HG03354 (cell line): ENCODE results near the gene BCAS3.
"Not testable (repeated sequence)": the region's sequence is repeated elsewhere in the genome, so short reads cannot be mapped to it uniquely, and the experiment has no call there.

ENCODE experiments used
- ATAC-seq: cut with Tn5 transposase; IDR thresholded peaks from one replicate; pipeline ENCODE4 v1.9.1; 2021; ENCODE audit warnings: mild to moderate bottlenecking; ENCODE audit not compliant: unreplicated experiment, poor library complexity, severe bottlenecking

Gene BCAS3

GRCh38 chr17:61352781-61353491 is 675.3 kb downstream of the BCAS3 start:
- ATAC-seq = no peak

- ATAC-seq = no peak
Measured at GRCh38 chr17:61353615-61354014, 676.0 kb downstream of the BCAS3 start.

GRCh38 chr17:61354895-61355874 is 677.5 kb downstream of the BCAS3 start:
- no peak for ATAC-seq

DNA sequence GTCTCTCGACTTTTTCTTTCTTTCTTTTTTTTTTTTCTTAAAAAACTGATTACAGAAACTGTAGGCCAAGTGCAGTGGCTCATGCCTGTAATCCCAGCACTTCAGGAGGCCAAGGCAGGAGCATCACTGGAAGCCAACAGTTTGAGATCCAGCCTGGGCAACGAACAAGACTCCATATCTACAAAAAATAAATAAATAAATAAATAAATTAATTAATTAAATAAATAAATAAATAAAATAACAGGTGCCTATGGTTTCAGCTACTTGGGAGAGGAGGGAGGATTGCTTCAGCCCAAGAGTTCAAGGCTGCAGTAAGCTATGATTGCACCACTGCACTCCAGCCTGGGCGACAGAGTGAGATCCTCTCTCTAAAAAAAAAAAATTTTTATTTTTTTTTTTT is 679.4 kb downstream of the BCAS3 start:
- ATAC-seq = not testable (repeated sequence)

GRCh38 chr17:61359513-61359912 is 681.9 kb downstream of the BCAS3 start:
- not testable (repeated sequence) for ATAC-seq

DNA sequence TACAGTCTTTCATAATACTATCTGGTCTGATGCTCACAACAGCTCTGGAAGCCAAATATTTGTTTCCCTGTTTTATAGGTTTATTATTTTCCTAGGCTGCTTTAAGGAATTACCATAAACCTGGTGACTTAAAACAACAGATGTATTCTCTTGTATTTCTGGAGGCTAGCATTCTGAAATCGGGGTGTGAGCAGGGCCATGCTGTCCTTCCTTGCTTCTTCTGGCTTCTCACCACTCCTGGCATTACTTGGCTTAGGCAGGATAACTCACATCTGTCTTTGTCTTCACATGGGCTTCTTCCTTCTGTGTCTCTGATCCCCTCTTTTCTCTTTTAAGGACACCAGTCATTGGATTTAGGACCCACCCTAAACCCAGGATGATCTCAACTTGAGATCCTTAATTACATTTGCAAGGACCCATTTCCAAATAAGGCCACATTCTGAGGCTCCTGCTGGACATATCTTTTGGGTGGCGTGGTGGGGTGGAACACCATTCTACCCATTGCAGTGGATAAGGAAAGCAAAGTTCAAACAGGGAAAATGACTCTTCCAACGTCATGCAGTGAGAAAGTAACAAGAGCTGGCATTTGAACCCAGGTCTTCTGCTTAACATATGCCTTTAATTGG is 682.8 kb downstream of the BCAS3 start:
- ATAC-seq = no peak

DNA sequence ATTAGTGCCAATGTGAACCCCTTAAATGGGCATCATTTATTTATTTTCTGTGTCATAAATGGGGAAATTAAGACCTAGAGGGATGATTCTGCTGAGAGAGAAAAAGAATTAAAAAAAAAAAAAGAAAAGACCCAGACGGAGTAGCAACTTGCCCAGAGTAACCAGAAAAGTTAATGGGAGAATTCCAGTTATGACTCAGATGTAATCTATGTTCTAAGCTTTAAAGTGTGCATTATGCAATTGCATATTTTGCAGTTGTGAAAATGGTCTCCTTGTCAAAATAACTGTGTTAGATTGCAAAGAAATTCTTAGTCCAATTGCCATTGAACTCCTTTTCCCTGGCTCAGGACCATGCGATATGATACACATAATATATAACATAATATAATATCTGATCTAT is 683.4 kb downstream of the BCAS3 start:
- ATAC-seq = no peak

DNA sequence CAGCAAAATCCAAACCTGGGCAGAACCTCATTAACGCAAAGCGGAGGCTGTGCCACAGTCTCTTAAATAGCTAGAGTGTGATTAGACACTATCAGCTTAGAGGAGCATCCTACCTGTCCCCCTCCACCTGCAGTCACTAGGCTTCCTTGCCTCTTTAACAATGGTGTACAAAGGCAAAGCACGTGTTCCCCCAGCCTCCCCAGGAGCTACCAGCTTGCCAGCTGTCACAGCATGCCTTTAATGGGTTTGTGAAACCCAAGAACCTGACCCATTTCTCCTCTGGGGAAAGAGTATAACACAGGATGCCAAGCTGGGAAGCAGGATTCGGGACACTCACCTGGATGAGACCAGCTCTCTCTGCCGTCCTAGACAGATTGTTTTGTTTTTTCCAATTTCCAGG is 684.7 kb downstream of the BCAS3 start:
- ATAC-seq = no peak

DNA sequence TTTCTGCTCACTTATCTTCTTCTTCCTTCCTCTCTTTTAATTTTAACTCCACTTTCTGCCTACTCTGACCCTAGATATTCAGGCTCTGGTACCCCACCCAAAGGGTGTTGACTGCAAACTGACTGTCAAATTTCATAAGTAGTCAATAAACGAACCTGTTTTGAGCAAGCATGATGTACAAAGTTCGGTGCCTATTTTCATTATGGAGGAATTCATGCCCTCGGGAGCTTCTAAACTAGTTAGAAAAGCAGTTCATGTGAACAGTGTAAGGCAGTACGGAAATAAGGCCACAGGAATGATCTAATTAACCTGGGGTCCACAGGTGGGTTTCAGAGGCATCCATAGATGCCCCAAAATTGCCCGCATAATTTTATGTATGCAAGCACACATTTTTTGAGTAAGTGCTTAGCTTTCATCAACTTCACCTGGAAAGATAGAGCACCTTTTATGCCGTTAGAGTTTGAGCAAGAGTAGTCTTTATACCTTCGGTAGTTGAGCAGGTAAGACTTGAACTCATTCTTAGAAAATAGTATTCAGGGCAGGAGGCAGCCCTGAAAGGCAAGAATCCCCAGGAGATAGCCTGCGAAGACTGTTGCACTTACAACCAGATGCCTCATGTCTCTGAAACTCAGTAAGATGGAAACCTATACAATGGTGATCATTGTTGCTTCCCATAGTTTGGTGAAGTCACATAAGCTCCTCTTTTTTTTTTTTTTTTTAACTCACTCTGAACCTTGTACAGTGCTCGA is 685.4 kb downstream of the BCAS3 start:
- no peak for ATAC-seq

DNA sequence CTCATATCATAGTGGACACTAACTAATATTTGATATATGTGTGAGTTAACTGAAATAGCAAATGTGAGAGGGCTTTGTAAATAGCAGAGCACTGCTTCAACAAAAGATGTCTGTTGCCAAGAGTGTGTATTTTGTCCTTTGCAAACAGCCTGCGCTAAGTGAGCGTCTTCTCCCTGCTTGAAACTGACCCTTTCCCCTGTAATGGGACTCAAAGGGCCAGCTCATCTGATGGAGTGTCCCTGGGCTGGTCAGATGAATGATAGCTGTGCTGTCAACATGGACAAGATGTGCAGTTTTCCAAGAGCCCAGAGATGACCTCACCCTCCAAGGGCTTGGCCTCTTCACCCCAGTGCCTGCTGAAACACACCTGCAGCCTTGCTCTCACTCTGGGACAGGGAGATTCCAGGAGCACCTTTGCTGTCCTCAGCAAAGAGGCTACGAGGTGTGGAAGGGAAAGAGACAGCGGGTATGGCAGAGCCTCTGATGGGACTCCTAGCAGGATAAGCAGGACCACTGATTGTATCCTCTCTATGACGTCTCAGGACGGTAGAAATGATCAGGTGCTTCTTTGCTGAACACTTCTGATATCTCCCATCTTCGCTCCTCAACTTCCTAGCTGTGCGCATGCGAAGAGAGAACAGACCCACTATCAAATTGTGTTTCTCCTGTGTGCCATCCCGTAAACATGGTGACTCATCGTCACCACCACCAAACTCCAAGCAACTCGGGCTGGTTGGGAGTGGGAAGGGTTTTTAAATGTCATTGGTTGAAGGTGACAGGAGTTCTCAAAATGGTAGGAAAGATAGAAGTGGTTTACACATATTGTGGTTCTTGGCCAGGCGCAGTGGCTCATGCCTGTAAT is 686.2 kb downstream of the BCAS3 start:
- ATAC-seq = no peak

DNA sequence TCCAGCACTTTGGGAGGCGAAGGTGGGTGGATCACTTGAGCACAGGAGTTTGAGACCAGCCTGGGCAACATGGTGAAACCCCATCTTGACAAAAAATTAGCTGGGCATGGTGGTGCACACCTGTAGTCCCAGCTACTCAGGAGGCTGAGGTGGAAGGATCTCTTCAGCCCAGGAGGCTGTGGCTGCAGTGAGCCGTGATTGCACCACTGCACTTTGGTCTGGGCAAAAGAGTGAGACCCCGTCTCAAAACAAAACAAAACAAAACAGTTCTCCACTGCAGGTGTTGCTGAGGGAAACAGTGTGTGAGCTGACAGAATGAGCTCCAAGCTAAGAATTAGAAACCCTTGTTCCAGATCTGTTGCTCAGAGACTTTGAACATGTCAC is 686.8 kb downstream of the BCAS3 start:
- ATAC-seq = no peak

DNA sequence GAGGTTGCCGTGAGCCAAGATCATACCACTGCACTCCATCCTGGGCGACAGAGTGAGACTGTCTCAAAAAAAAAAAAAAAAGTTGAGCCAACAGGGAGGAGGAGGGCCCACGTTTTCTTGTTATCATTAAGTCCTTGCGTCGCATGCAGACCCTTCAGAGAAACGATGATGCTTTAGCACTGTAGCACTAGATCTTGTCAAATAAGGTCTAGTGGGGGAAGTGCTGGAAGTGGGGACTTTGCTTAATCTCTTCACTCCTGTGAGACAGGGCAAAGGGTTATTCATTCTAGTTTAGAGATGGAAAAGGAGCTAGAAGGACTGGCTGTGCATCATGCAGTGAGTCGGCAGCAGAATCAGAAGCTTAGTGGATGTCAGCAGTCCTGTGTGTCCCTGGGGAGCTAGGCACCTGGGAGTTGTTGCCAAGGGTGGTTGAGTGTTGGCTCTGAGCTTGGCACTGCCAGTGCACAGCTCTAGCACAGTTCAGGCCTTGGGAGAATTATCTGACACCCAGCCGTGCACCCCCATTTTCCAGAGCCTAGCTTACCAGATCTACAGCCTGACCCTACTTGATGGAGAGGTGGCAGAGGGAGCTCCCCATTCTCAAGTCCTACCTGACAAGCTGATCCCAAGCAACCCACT is 688.5 kb downstream of the BCAS3 start:
- ATAC-seq = no peak

GRCh38 chr17:61366715-61367413 is 689.2 kb downstream of the BCAS3 start:
- no peak for ATAC-seq

- ATAC-seq = no peak
Measured at GRCh38 chr17:61368049-61368831, 690.6 kb downstream of the BCAS3 start.

DNA sequence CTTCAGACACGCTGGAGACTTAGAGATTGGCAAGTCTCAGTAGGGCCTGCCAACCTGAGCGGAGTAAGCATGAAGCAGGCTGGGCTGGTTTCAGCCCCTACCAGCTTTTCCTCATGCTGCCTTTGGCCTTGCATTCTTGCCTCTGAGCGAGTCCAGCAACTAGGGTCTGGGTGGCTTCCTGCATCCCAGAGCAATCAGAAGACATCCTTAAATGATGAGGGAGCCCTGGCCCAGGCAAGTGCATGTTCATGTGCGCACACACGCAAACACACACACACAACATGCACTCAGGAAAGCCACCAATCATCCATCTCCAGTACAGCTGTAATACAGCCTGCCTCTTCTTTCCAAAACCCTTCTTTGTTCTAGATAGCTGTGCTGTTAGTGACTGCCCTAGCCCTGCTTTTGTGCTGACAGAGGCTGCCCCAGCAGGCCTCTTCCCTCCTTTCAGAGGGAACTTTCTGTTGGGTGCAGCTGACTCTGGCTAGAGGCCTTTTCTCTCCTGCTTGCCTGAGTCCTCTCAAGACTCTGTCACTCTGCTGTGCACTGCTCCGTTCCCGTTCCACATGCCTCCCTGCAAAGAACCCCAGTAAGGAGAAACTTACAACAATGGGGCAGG is 691.3 kb downstream of the BCAS3 start:
- ATAC-seq = no peak

DNA sequence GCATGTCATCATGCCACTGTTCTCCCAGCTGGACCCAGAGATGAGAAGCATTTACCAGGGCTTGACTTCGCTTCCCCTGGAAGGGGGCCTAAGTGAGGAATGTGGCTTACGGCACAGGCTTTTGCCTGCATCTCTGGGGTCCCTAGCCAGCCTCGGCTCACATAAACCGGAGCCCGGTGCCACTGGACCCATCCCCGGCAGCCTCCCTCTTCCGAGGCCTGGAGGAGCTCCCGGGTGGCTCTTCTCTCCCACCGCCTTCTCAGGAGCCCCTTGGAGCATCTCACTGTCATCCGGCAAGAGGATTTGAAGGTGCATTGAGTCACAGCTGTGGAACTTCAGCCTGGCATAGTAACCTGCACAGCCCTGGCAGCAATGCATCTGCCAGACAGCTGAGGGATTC is 692.1 kb downstream of the BCAS3 start:
- no peak for ATAC-seq

DNA sequence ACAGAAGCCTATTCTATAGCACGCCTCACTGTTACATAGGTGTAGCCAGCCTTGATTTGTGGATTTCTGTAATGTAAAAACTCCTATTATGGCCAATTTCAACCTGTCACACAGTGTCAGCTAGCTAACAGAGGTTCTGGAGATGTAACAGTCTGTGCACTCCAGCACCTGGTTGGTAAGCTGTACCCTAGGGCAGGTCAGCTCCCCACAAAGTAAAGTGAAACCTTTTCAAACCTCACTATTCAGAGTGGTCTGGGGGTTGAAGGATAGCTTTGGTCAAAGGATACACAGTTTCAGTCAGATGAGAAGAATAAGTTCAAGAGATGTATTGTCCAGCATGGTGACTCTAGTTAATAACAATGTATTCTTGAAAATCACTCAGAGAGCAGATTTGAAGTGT is 693.5 kb downstream of the BCAS3 start:
- no peak for ATAC-seq
